Melanocyte of skin (primary cell): ENCODE data around the gene CALCA. TPM values are rescaled to one million over a fixed set of nuclear protein-coding genes. Genes with fewer than 3 reads are reported as not detected.

Experiments
- total RNA-seq, 2 donors: library from RNA; depleted of rRNA; stranded (reverse); fragments of >200 nt; gene quantifications; 2 replicates each; pipeline ENCODE4 v1.2.3, GENCODE V29; 2012

The CALCA gene
- not detected for total RNA-seq

GRCh38 chr11:14971865-14972580 lies at the start of gene CALCA:
Gene CALCA (minus strand): TSS chr11:14972351. CDS start chr11:14971192, 1,159 bp downstream.

Other genes starting within 250 kb of the CALCA start
- gene CYP2R1, start 80.1 kb downstream of the CALCA start, total RNA-seq = 10 to 100 TPM; 11.0 to 12.3 TPM
- under 1 TPM in 1 of 2 donors, not detected in 1; 0.33 TPM for gene CALCB, start 101.2 kb upstream of the CALCA start, total RNA-seq
- gene INSC, start 142.6 kb upstream of the CALCA start, total RNA-seq = 1 to 10 TPM; 1.7 to 2.1 TPM